Measurements from ENCODE around the gene NCKIPSD. TPM values are rescaled to one million over a fixed set of nuclear protein-coding genes. Genes with fewer than 3 reads are reported as not detected.
A peak's percentile ranks its signal among the peaks of the same experiment; 100 is the strongest.

Gene NCKIPSD
- total RNA-seq, 1 donor: 23.3 TPM

DNA sequence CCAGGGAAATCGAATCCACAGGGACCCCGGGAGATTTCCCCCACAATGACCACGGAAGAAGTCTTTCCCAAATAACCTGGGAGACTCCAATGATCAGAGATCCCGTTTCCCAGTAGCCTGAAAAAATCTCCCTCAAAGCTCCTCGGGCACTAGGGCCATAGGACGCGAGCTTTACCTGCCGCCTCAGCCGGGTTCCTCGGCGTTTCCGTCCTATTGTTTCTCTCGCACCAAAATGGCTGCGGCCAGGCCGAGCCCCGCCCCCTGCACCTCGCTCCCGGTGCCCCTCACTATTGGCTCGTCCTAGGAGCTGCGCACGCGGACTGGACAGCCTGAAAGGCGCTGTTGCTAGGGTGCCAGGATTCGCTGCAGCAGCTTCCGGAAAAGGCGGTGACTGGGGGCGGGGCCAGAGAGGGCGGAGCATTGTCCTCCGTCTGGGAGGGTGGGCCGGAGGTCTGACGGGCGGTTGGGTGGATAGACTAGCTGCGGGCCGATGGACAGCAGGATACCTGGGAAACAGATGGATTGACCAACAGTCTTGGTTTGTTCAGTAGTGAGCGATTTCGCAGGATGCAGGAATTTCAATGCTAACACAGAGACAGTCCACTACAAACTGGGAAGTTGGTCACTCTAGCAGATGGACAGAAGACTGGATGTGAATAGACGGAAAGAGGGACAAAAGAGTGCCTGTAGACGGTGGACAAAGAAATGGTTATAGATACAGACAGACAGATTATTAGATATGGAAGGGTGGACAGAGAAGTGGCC is 31.4 kb upstream of the NCKIPSD start, which contains the start of gene IP6K2:
Gene IP6K2, minus strand, starts transcription at position 240 of the 765 bp plus-strand sequence. CDS start 21,930 bp downstream, outside the sequence.
- TF ChIP-seq, protein P1, sequence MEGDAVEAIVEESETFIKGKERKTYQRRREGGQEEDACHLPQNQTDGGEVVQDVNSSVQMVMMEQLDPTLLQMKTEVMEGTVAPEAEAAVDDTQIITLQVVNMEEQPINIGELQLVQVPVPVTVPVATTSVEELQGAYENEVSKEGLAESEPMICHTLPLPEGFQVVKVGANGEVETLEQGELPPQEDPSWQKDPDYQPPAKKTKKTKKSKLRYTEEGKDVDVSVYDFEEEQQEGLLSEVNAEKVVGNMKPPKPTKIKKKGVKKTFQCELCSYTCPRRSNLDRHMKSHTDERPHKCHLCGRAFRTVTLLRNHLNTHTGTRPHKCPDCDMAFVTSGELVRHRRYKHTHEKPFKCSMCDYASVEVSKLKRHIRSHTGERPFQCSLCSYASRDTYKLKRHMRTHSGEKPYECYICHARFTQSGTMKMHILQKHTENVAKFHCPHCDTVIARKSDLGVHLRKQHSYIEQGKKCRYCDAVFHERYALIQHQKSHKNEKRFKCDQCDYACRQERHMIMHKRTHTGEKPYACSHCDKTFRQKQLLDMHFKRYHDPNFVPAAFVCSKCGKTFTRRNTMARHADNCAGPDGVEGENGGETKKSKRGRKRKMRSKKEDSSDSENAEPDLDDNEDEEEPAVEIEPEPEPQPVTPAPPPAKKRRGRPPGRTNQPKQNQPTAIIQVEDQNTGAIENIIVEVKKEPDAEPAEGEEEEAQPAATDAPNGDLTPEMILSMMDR (IDR thresholded peaks at IDR 0.05; ENCODE audit: insufficient read depth, low read depth, low read length): no peak
- peak; percentile 98 for DNase-seq (ENCODE audit: low read depth)
- H3K4me3 ChIP-seq (ENCODE audit: low read depth, low read length): peak within 1 kb of the TSS; percentile 85

DNA sequence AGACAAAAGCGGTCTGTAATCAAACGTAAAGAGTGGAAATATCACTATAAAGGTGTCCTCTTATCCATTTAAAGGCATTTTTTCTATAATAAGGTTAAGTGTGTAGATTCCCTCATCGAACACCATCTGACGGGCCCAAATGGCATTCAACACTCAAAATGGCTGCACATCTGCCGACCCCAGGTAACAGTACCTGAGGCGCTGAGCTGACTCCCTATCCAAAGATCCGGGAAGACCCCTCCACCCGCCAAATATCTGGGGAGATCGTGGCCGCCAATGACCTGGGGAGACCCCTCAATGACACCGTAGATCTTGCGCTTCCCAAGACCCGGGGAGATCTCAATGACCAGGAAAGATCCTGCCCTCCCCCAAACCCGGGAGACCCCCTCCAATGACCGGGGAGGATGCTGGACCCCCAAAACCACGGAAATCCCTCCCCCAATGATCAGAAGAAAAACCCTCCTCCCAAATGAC is 30.8 kb upstream of the NCKIPSD start:
- peak; percentile 13 for DNase-seq (ENCODE audit: low read depth)
- TF ChIP-seq, protein P1 (IDR thresholded peaks at IDR 0.05; ENCODE audit: insufficient read depth, low read depth, low read length): no peak
- peak overlapping the region; percentile 85 for H3K4me3 ChIP-seq (ENCODE audit: low read depth, low read length)

DNA sequence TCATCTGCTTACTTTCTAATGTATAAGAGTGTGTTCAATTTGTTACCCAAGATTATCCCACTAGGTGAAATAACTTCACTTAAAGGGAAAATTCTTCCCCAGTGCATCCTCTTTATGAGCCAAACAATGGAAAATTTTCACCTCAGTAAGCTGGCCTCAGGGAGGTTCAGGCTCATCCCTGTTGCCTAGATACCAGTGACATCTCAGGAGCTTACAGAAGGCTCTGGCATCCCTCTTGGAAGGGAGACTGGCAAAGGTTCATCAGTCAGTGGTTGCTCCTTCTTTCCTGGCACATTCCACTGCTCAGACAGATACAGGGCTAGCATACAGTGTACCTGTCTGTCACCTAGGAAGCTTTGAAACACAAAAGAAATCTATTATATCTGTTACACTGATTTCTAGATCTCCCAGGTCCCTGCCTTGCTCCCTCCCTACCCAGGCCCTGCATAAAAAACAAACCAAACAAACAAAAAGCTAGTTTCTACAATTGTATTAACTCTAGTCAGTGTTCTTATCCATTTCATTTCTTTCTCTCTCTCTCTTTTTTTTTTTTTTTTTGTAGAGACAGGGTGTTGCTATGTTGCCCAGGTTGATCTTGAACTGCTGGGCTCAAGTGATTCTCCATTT is 29.6 kb upstream of the NCKIPSD start:
- DNase-seq (ENCODE audit: low read depth): peak; percentile 77
- H3K4me3 ChIP-seq (ENCODE audit: low read depth, low read length): peak overlapping the region; percentile 85
- TF ChIP-seq, protein P1 (IDR thresholded peaks at IDR 0.05; ENCODE audit: insufficient read depth, low read depth, low read length): no peak

DNA sequence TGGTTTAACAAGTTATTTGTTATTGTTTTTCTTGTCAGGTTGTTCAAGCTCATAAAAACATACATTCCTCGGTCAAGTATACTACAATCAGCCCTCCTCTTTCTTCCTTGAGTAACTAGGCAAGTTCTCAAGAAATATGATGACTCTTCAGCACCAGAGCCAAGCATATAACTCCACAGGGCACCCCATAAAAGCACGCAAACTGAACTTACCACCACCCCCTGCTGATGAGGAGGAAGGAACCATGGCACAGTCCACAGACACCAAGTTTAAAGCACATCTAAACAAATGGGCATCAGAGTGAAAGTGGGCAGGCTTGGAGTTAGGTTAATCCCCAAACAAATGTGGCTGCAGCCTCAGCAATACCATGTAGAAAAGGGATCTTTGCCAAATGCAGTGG is 26.0 kb upstream of the NCKIPSD start:
- no peak overlapping the region for H3K4me3 ChIP-seq (ENCODE audit: low read depth, low read length)
- DNase-seq (ENCODE audit: low read depth): peak; percentile 21
- TF ChIP-seq, protein P1 (IDR thresholded peaks at IDR 0.05; ENCODE audit: insufficient read depth, low read depth, low read length): no peak

DNA sequence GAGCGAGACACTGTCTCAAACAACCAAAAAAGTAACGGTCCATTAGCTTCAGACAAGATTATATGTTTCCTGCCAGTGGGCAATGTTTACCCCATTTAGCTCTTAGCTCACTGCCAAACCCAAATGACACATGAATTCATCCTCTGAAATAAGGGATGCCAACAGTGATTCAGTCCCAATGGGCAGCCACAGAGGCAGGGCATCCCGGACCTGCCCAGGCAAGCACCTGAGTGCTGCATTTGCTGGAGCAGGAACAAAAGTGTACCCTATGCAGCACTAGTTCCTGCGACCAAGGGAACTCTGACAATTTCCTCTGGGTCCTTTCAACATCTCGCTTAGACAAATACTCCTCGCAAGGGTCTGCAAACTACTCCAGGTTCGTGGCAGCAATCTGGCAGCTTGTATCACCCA is 23.3 kb upstream of the NCKIPSD start:
- DNase-seq (ENCODE audit: low read depth): no peak
- no peak overlapping the region for H3K4me3 ChIP-seq (ENCODE audit: low read depth, low read length)
- TF ChIP-seq, protein P1 (IDR thresholded peaks at IDR 0.05; ENCODE audit: insufficient read depth, low read depth, low read length): no peak

DNA sequence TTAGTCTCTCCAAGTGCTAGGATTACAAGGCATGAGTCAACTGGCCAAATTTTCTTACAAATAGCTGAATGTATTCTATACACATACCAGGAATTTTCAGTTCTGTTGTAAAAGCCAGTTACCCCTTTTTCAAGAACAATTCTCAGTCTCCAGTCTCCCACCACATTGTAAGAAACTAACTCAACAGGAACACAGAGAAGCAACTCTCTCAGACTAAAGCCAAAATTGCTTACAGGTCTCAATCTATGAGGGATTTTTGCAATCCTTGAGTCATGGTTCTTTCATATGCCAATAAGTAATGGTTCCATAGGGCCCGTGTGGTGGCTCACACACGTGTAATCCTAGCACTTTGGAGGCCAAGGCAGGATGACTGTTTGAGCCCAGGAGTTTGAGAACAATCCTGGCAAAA is 22.8 kb upstream of the NCKIPSD start:
- peak; percentile 22 for DNase-seq (ENCODE audit: low read depth)
- H3K4me3 ChIP-seq (ENCODE audit: low read depth, low read length): no peak overlapping the region
- TF ChIP-seq, protein P1 (IDR thresholded peaks at IDR 0.05; ENCODE audit: insufficient read depth, low read depth, low read length): no peak

Measured in fibroblast of villous mesenchyme (primary cell).